K562 (cell line): Measurements from ENCODE around the gene HOXB1. TPM values are rescaled to one million over a fixed set of nuclear protein-coding genes. Genes with fewer than 3 reads are reported as not detected.

Experiments
- CBX3 ChIP-seq, 2 experiments: IDR thresholded peaks; 1 replicate in 1 of 2; 2 replicates in 1 of 2; pipeline ENCODE4 v1.6.1; 2012; ENCODE audit warnings: inconsistent platforms in 2 of 2, low read length in 2 of 2, borderline replicate concordance in 1 of 2, control low read depth in 1 of 2
- CREM ChIP-seq: IDR thresholded peaks from 2 replicates; pipeline ENCODE4 v1.6.1; 2014; ENCODE audit warnings: antibody characterized with exemption, low read depth
- EP300 ChIP-seq: IDR thresholded peaks from 2 replicates; pipeline ENCODE4 v1.6.1; 2012; ENCODE audit warnings: low read length, improper control_type of control experiment
- KAT7 ChIP-seq: sonication (generic); formaldehyde crosslinking; IDR thresholded peaks from 2 replicates; pipeline ENCODE4 v1.8.0; 2022; ENCODE audit warnings: missing genetic modification reagents, mild to moderate bottlenecking, borderline replicate concordance
- KDM2B ChIP-seq: fragments of 250-450 bp; sonication (Bioruptor Pico); IDR thresholded peaks from 2 replicates; pipeline ENCODE4 v1.8.0; 2021; ENCODE audit warnings: mild to moderate bottlenecking, moderate library complexity
- MIER1 ChIP-seq: fragments of 450-650 bp; IDR thresholded peaks from 2 replicates; pipeline ENCODE4 v1.6.1; 2016; ENCODE audit warnings: antibody characterized with exemption, mild to moderate bottlenecking, low read depth
- MTA1 ChIP-seq: fragments of 450-650 bp; IDR thresholded peaks from 2 replicates; pipeline ENCODE4 v1.6.1; 2017; ENCODE audit warnings: borderline replicate concordance
- SOX6 ChIP-seq: fragments of 450-650 bp; IDR thresholded peaks from 2 replicates; pipeline ENCODE4 v1.6.1; 2014; ENCODE audit warnings: mild to moderate bottlenecking
- SRSF1 ChIP-seq: fragments of 200-400 bp; formaldehyde crosslinking; IDR thresholded peaks from 2 replicates; pipeline ENCODE4 v1.6.1; 2017; ENCODE audit warnings: mild to moderate bottlenecking, low read depth, low read length, moderate library complexity
- THRAP3 ChIP-seq: fragments of 450-650 bp; IDR thresholded peaks from 2 replicates; pipeline ENCODE4 v1.6.1; 2016; ENCODE audit warnings: mild to moderate bottlenecking, inconsistent platforms, borderline replicate concordance
- ZNF133 ChIP-seq: fragments of 250-450 bp; sonication (Bioruptor Pico); IDR thresholded peaks from 2 replicates; pipeline ENCODE4 v1.4.0; 2020; ENCODE audit warnings: mild to moderate bottlenecking
- ZNF444 ChIP-seq: fragments of 250-450 bp; sonication (Bioruptor Pico); IDR thresholded peaks from 2 replicates; pipeline ENCODE4 v1.4.0; 2020; ENCODE audit warnings: mild to moderate bottlenecking, moderate library complexity
- ZNF766 ChIP-seq: fragments of 200-800 bp; sonication (Bioruptor generic); conservative IDR thresholded peaks from 2 replicates; pipeline ENCODE4 v1.6.1; 2016; ENCODE audit warnings: missing genetic modification characterization, missing compliant biosample characterization
- polyA plus RNA-seq, 8 experiments: library from polyadenylated mRNA; depleted of rRNA in 4 of 8; stranded (reverse) in 5 of 8; unstranded in 3 of 8; fragments of >200 nt; fragmentation: Nextera tagmentation in 2 of 8; fragmentation: Illumina TruSeq in 1 of 8; extraction: Ambion mirVana in 2 of 8; extraction: Trizol in 1 of 8; gene quantifications; 2 replicates each; pipeline versions ENCODE4 v1.2.1 to v1.2.3, GENCODE V29; 2011 to 2014; ENCODE audit warnings: inconsistent platforms in 1 of 8, missing spikeins in 1 of 8
- total RNA-seq, 7 experiments: library from RNA; depleted of rRNA in 6 of 7; stranded (reverse); fragments of >200 nt in 6 of 7; fragmentation: Illumina TruSeq in 2 of 7; extraction: Trizol in 2 of 7; gene quantifications; 2 replicates each; pipeline versions ENCODE4 v1.2.1 to v1.2.3, GENCODE V29; 2011 to 2021; ENCODE audit warnings: low replicate concordance in 1 of 7
- TF ChIP-seq, protein P1 (sequence below): fragments of 450-650 bp; IDR thresholded peaks from 2 replicates; pipeline ENCODE4 v1.6.1; 2017; ENCODE audit warnings: antibody characterized with exemption, mild to moderate bottlenecking
- TF ChIP-seq, protein P2 (sequence below): sonication (generic); formaldehyde crosslinking; IDR thresholded peaks from 2 replicates; pipeline ENCODE4 v1.8.0; 2022; ENCODE audit warnings: mild to moderate bottlenecking, missing genetic modification reagents
- TF ChIP-seq, protein P3 (sequence below): fragments of 250-450 bp; sonication (Bioruptor Pico); IDR thresholded peaks from 2 replicates; pipeline ENCODE4 v1.8.0; 2021; ENCODE audit warnings: borderline replicate concordance, mild to moderate bottlenecking, moderate library complexity; ENCODE audit not compliant: poor library complexity, severe bottlenecking
- TF ChIP-seq, protein P4 (sequence below): fragments of 450-650 bp; IDR thresholded peaks from 2 replicates; pipeline ENCODE4 v1.6.1; 2018; ENCODE audit not compliant: partially characterized antibody

Gene HOXB1
- total and polyA plus RNA-seq, 9 of the 15 experiments (the other 6 are each of a cell fraction or from before 2014, with no cell fraction given) = 0.04 TPM; not detected in 8

DNA sequence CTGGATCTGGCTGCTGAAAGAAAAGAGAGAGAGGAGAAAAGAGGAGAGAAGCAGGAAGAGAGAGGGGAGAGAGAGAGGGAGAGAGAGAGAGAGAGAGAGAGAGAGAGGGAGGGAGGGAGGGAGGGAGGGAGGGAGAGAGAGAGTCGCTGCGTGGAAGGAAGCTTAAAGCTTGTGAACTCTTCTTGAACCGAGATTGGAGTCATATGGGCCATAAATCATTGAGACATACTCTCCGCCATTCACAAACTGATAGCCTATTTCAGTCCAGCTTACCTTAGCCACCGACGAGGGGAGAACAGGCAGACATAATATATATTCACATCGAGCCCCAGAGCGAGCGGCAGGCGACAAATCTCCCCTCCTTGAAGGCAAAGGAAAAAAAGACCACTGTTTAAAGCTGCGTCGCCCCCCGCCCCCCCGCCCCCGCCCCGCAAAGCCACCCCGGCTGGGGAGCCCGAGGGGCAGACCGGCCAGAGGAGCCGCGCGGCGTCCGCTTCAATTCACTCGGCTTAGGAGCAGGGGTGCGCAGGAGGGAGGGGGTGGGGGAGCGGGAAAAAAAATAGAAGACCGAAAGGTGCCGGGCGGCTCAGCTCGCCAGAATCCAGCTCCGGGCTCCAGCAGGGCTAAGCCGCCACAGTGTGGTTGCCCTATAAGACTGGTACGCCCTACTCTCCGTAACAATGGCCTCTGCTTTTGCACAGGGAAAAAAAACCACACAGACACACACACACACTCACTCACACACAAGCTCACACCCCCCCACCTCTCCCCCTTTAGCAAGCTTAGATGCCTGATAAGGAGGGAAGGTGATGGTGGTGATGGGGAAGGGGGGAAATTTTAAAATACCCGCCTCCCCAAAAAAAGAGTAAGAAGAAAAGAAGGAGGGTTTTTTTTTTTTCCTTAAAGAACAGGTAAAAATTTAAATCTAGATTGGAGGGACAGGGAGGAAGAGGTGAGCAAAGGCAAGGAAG, 24.7 kb upstream of the HOXB1 start (continued):
- TF ChIP-seq, protein P1, sequence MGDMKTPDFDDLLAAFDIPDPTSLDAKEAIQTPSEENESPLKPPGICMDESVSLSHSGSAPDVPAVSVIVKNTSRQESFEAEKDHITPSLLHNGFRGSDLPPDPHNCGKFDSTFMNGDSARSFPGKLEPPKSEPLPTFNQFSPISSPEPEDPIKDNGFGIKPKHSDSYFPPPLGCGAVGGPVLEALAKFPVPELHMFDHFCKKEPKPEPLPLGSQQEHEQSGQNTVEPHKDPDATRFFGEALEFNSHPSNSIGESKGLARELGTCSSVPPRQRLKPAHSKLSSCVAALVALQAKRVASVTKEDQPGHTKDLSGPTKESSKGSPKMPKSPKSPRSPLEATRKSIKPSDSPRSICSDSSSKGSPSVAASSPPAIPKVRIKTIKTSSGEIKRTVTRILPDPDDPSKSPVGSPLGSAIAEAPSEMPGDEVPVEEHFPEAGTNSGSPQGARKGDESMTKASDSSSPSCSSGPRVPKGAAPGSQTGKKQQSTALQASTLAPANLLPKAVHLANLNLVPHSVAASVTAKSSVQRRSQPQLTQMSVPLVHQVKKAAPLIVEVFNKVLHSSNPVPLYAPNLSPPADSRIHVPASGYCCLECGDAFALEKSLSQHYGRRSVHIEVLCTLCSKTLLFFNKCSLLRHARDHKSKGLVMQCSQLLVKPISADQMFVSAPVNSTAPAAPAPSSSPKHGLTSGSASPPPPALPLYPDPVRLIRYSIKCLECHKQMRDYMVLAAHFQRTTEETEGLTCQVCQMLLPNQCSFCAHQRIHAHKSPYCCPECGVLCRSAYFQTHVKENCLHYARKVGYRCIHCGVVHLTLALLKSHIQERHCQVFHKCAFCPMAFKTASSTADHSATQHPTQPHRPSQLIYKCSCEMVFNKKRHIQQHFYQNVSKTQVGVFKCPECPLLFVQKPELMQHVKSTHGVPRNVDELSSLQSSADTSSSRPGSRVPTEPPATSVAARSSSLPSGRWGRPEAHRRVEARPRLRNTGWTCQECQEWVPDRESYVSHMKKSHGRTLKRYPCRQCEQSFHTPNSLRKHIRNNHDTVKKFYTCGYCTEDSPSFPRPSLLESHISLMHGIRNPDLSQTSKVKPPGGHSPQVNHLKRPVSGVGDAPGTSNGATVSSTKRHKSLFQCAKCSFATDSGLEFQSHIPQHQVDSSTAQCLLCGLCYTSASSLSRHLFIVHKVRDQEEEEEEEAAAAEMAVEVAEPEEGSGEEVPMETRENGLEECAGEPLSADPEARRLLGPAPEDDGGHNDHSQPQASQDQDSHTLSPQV = no peak
- TF ChIP-seq EP300 = peak; percentile 85
- TF ChIP-seq, protein P2, sequence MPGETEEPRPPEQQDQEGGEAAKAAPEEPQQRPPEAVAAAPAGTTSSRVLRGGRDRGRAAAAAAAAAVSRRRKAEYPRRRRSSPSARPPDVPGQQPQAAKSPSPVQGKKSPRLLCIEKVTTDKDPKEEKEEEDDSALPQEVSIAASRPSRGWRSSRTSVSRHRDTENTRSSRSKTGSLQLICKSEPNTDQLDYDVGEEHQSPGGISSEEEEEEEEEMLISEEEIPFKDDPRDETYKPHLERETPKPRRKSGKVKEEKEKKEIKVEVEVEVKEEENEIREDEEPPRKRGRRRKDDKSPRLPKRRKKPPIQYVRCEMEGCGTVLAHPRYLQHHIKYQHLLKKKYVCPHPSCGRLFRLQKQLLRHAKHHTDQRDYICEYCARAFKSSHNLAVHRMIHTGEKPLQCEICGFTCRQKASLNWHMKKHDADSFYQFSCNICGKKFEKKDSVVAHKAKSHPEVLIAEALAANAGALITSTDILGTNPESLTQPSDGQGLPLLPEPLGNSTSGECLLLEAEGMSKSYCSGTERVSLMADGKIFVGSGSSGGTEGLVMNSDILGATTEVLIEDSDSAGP (CRISPR knock-in tag) = no peak
- TF ChIP-seq ZNF766 (CRISPR knock-in tag) = peak; percentile 83
- TF ChIP-seq, protein P3, sequence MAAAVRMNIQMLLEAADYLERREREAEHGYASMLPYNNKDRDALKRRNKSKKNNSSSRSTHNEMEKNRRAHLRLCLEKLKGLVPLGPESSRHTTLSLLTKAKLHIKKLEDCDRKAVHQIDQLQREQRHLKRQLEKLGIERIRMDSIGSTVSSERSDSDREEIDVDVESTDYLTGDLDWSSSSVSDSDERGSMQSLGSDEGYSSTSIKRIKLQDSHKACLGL = no peak
- TF ChIP-seq, protein P4, sequence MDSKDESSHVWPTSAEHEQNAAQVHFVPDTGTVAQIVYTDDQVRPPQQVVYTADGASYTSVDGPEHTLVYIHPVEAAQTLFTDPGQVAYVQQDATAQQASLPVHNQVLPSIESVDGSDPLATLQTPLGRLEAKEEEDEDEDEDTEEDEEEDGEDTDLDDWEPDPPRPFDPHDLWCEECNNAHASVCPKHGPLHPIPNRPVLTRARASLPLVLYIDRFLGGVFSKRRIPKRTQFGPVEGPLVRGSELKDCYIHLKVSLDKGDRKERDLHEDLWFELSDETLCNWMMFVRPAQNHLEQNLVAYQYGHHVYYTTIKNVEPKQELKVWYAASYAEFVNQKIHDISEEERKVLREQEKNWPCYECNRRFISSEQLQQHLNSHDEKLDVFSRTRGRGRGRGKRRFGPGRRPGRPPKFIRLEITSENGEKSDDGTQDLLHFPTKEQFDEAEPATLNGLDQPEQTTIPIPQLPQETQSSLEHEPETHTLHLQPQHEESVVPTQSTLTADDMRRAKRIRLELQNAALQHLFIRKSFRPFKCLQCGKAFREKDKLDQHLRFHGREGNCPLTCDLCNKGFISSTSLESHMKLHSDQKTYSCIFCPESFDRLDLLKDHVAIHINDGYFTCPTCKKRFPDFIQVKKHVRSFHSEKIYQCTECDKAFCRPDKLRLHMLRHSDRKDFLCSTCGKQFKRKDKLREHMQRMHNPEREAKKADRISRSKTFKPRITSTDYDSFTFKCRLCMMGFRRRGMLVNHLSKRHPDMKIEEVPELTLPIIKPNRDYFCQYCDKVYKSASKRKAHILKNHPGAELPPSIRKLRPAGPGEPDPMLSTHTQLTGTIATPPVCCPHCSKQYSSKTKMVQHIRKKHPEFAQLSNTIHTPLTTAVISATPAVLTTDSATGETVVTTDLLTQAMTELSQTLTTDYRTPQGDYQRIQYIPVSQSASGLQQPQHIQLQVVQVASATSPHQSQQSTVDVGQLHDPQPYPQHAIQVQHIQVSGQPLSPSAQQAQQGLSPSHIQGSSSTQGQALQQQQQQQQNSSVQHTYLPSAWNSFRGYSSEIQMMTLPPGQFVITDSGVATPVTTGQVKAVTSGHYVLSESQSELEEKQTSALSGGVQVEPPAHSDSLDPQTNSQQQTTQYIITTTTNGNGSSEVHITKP = peak; percentile 97
- TF ChIP-seq MIER1 = peak; percentile 59; the same call in 1 of the 2 replicates
- TF ChIP-seq SOX6 = no peak; the same call in 1 of the 2 replicates
- TF ChIP-seq KAT7 (CRISPR knock-in tag) = no peak
- TF ChIP-seq CBX3 (IDR thresholded peaks at IDR 0.05; ENCODE audit: borderline replicate concordance in 1 of 2, low read length in 2 of 2) = peak in 1 of 2 experiments; percentile 60; a peak in 1 of 3 replicates
- TF ChIP-seq ZNF133 (CRISPR knock-in tag) = no peak
- no peak for TF ChIP-seq SRSF1
- TF ChIP-seq ZNF444 = peak; percentile 85
- TF ChIP-seq KDM2B (CRISPR knock-in tag) = no peak
- peak; percentile 63 for TF ChIP-seq CREM
- TF ChIP-seq THRAP3 = no peak
- TF ChIP-seq MTA1 = peak; percentile 82
